ENCODE data around the gene SLAMF9. TPM values are rescaled to one million over a fixed set of nuclear protein-coding genes. Genes with fewer than 3 reads are reported as not detected.

Gene SLAMF9
- total RNA-seq, 1 experiment from 2014 or later = not detected

- Histone ChIP-seq H4K20me1 (ENCODE audit: insufficient read depth) (no peaks in the 10 kb centered on the region), H3K4me2 (ENCODE audit: low read length) (no peak overlapping the region), H3K4me3 (replicated peaks in 1 of 2; ENCODE audit: low read depth in 1 of 2, low read length in 2 of 2) (no peak overlapping the region), H2AFZ (ENCODE audit: low read depth, low read length, poor library complexity, severe bottlenecking) (no peak overlapping the region), H3K9me3 (ENCODE audit: control insufficient read depth in 1 of 2, insufficient read depth in 1 of 2, low read depth in 1 of 2, low read length in 2 of 2) (no peaks in the 10 kb centered on the region), H3K9ac (ENCODE audit: low read length) (no peak overlapping the region), H3K79me2 (ENCODE audit: insufficient read depth, low read length) (peaks cover under 1% of the 10 kb centered on the region; the same call in 1 of the 2 replicates), H3K36me3 (ENCODE audit: control insufficient read depth in 1 of 2, insufficient read depth in 2 of 2, low read length in 2 of 2) (no peaks in the 10 kb centered on the region; a peak in 1 of 4 replicates), H3K27me3 (ENCODE audit: insufficient read depth, low read length) (no peaks in the 10 kb centered on the region), H3K4me1 (ENCODE audit: control insufficient read depth in 1 of 2, insufficient read depth in 2 of 2, low read length in 2 of 2) (peaks cover 5 to 20% of the 10 kb centered on the region in 2 experiments; a peak in 3 of 4 replicates), H3K9me2 (ENCODE audit: insufficient read depth) (no peaks in the 10 kb centered on the region), H3K27ac (ENCODE audit: low read depth, low read length) (no peak overlapping the region)
- DNase-seq (ENCODE audit: low read depth, low spot score) = no peak
- ChIA-PET CTCF (interaction anchor here (2.5 kb wide), 1 partner anchor 78 kb away, joined by 15 read pairs; no protein-coding TSS in a partner anchor), POLR2A (no interaction called here), RAD21 (ENCODE audit: low non-redundant PET in 1 of 2, low total read pairs in 2 of 2, uncharacterized antibody in 2 of 2, unreplicated experiment in 2 of 2) (no interaction called here)
- TF ChIP-seq YY1 (IDR thresholded peaks at IDR 0.05; ENCODE audit: extremely low read depth, insufficient replicate concordance, low read depth, low read length) (no peak), SP1 (IDR thresholded peaks at IDR 0.05; ENCODE audit: low read depth) (no peak), REST (IDR thresholded peaks at IDR 0.05; ENCODE audit: low read depth) (no peak), ELF1 (IDR thresholded peaks at IDR 0.05; ENCODE audit: borderline replicate concordance, low read depth) (no peak), ZFX (IDR thresholded peaks at IDR 0.05) (no peak), TCF7L2 (IDR thresholded peaks at IDR 0.05; ENCODE audit: borderline replicate concordance, extremely low read depth, insufficient read depth, insufficient read length) (no peak), FOSL1 (IDR thresholded peaks at IDR 0.05; ENCODE audit: low read depth) (no peak), POLR2A (IDR thresholded peaks at IDR 0.05; ENCODE audit: borderline replicate concordance, extremely low read depth, insufficient read depth, insufficient read length) (no peak), CEBPB (IDR thresholded peaks at IDR 0.05; ENCODE audit: low read depth) (no peak), CBX3 (IDR thresholded peaks at IDR 0.05; ENCODE audit: low read depth) (no peak), EZH2 (IDR thresholded peaks at IDR 0.05) (no peak)
- TF ChIP-seq, protein P1, sequence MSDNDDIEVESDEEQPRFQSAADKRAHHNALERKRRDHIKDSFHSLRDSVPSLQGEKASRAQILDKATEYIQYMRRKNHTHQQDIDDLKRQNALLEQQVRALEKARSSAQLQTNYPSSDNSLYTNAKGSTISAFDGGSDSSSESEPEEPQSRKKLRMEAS (IDR thresholded peaks at IDR 0.05) = no peak
- TF ChIP-seq, protein P2, sequence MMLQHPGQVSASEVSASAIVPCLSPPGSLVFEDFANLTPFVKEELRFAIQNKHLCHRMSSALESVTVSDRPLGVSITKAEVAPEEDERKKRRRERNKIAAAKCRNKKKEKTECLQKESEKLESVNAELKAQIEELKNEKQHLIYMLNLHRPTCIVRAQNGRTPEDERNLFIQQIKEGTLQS (IDR thresholded peaks at IDR 0.05) = no peak
- BruUV-seq (replicated peaks) = no TSS peak
- intact Hi-C loops (cut with micrococcal nuclease) = no loop called here
- ATAC-seq = no peak
These were observed 24.6 kb downstream of the SLAMF9 start for GRCh38 chr1:159929155-159930051.
